Skeletal muscle cell (primary cell): ENCODE measurements around the gene FOLR3.
"Not testable (repeated sequence)": the region's sequence is repeated elsewhere in the genome, so short reads cannot be mapped to it uniquely, and the experiment has no call there.

Experiments used
- DNase-seq: peaks from one replicate; pipeline ENCODE4 v3.0.0-alpha.2; 2010; ENCODE audit warnings: low read depth
- H3K4me3 ChIP-seq: 2 replicates; pipeline ENCODE4 v1.5.1; 2011; ENCODE audit warnings: low read depth, mild to moderate bottlenecking, control low read depth, low read length, moderate library complexity

FOLR3 gene

GRCh38 chr11:72120930-72121329, 14.6 kb upstream of the FOLR3 start:
- H3K4me3 ChIP-seq, result no peak overlapping the region
- no peak for DNase-seq

GRCh38 chr11:72122607-72123006, 12.9 kb upstream of the FOLR3 start:
- H3K4me3 ChIP-seq, result no peak overlapping the region
- DNase-seq, result no peak

- H3K4me3 ChIP-seq, result no peak overlapping the region
- DNase-seq, result no peak
These were observed 12.3 kb upstream of the FOLR3 start for GRCh38 chr11:72123117-72123653.

- DNase-seq, result no peak
- H3K4me3 ChIP-seq, result no peak overlapping the region
These were observed 11.5 kb upstream of the FOLR3 start for GRCh38 chr11:72124046-72124445.

- DNase-seq, result no peak
- H3K4me3 ChIP-seq, result no peak overlapping the region
These were observed 9.6 kb upstream of the FOLR3 start for GRCh38 chr11:72125956-72126355.

GRCh38 chr11:72127923-72128322, 7.6 kb upstream of the FOLR3 start:
- DNase-seq, result no peak
- no peak overlapping the region for H3K4me3 ChIP-seq

GRCh38 chr11:72129381-72129780, 6.1 kb upstream of the FOLR3 start:
- no peak overlapping the region for H3K4me3 ChIP-seq
- DNase-seq, result no peak

GRCh38 chr11:72132646-72133045, 2.9 kb upstream of the FOLR3 start:
- no peak for DNase-seq
- H3K4me3 ChIP-seq, result no peak overlapping the region

- no peak for DNase-seq
- no peak overlapping the region for H3K4me3 ChIP-seq
These were observed 562 bp downstream of the FOLR3 start for GRCh38 chr11:72135891-72136683.

- H3K4me3 ChIP-seq, result no peak overlapping the region
- no peak for DNase-seq
These were observed 1.2 kb downstream of the FOLR3 start for GRCh38 chr11:72136684-72137262.

- DNase-seq, result no peak
- no peak overlapping the region for H3K4me3 ChIP-seq
These were observed 3.4 kb downstream of the FOLR3 start for GRCh38 chr11:72138821-72139390.

GRCh38 chr11:72139500-72139899, 4.0 kb downstream of the FOLR3 start:
- DNase-seq, result no peak
- no peak overlapping the region for H3K4me3 ChIP-seq

- no peak for DNase-seq
- H3K4me3 ChIP-seq, result no peak overlapping the region
These were observed 5.1 kb downstream of the FOLR3 start for GRCh38 chr11:72140661-72141060.

GRCh38 chr11:72141066-72141465, 5.5 kb downstream of the FOLR3 start:
- H3K4me3 ChIP-seq, result no peak overlapping the region
- peak; percentile 68 for DNase-seq

GRCh38 chr11:72142086-72142485, 6.6 kb downstream of the FOLR3 start:
- not testable (repeated sequence) for DNase-seq, H3K4me3 ChIP-seq

GRCh38 chr11:72142543-72142942, 7.0 kb downstream of the FOLR3 start:
- DNase-seq, H3K4me3 ChIP-seq: not testable (repeated sequence)

- H3K4me3 ChIP-seq, result no peak overlapping the region
- peak; percentile 12 for DNase-seq
These were observed 9.5 kb downstream of the FOLR3 start for GRCh38 chr11:72144807-72145565.

- DNase-seq, result no peak
- H3K4me3 ChIP-seq, result no peak overlapping the region
These were observed 11.1 kb downstream of the FOLR3 start for GRCh38 chr11:72146625-72147024.

GRCh38 chr11:72150882-72151281, 15.4 kb downstream of the FOLR3 start:
- DNase-seq, result no peak
- H3K4me3 ChIP-seq, result no peak overlapping the region

GRCh38 chr11:72153874-72154273, 18.3 kb downstream of the FOLR3 start:
- not testable (repeated sequence) for H3K4me3 ChIP-seq, DNase-seq
